NCI-H2029 (cell line): Measurements from ENCODE around the gene SPATA19.
"Not testable (repeated sequence)": the region's sequence is repeated elsewhere in the genome, so short reads cannot be mapped to it uniquely, and the experiment has no call there.

Source experiments
- DNase-seq: peaks from one replicate; lab custom pipeline; 2025; lab: John Stamatoyannopoulos, UW

Gene SPATA19

GRCh38 chr11:133845413-133845812, at the start of gene SPATA19:
Gene SPATA19, minus strand, starts transcription at chr11:133845513. Its CDS starts 67 bp downstream, at chr11:133845446.
- no peak for DNase-seq

GRCh38 chr11:133895061-133895479, 49.8 kb upstream of the SPATA19 start:
- no peak for DNase-seq

GRCh38 chr11:133893381-133893780, 48.1 kb upstream of the SPATA19 start:
- DNase-seq = no peak

- no peak for DNase-seq
Measured at GRCh38 chr11:133892584-133893380, 47.5 kb upstream of the SPATA19 start.

GRCh38 chr11:133892126-133892525, 46.8 kb upstream of the SPATA19 start:
- DNase-seq = no peak

- DNase-seq = no peak
Measured at GRCh38 chr11:133889893-133890292, 44.6 kb upstream of the SPATA19 start.

GRCh38 chr11:133889188-133889587, 43.9 kb upstream of the SPATA19 start:
- no peak for DNase-seq

GRCh38 chr11:133887692-133888332, 42.5 kb upstream of the SPATA19 start:
- DNase-seq = no peak

- no peak for DNase-seq
Measured at GRCh38 chr11:133886029-133886428, 40.7 kb upstream of the SPATA19 start.

GRCh38 chr11:133872160-133872559, 26.8 kb upstream of the SPATA19 start:
- no peak for DNase-seq

GRCh38 chr11:133867456-133867855, 22.1 kb upstream of the SPATA19 start:
- no peak for DNase-seq

- DNase-seq = no peak
Measured at GRCh38 chr11:133865466-133865865, 20.2 kb upstream of the SPATA19 start.

GRCh38 chr11:133864756-133865155, 19.4 kb upstream of the SPATA19 start:
- no peak for DNase-seq

GRCh38 chr11:133860151-133860550, 14.8 kb upstream of the SPATA19 start:
- DNase-seq = no peak

GRCh38 chr11:133854330-133854960, 9.1 kb upstream of the SPATA19 start:
- DNase-seq = not testable (repeated sequence)

GRCh38 chr11:133844217-133844616, 1.1 kb downstream of the SPATA19 start:
- no peak for DNase-seq

GRCh38 chr11:133843454-133843987, 1.8 kb downstream of the SPATA19 start:
- DNase-seq = no peak

- DNase-seq = no peak
Measured at GRCh38 chr11:133842730-133843129, 2.6 kb downstream of the SPATA19 start.

- DNase-seq = no peak
Measured at GRCh38 chr11:133842053-133842452, 3.3 kb downstream of the SPATA19 start.

GRCh38 chr11:133841279-133842043, 3.9 kb downstream of the SPATA19 start:
- no peak for DNase-seq

GRCh38 chr11:133840479-133840941, 4.8 kb downstream of the SPATA19 start:
- no peak for DNase-seq
